Liver (tissue), 9 donors: ENCODE results near the gene MIR17HG. TPM values are rescaled to one million over a fixed set of nuclear protein-coding genes. Genes with fewer than 3 reads are reported as not detected.
A peak's percentile ranks its signal among the peaks of the same experiment; 100 is the strongest.

Experiments
- DNase-seq: peaks from one replicate; pipeline ENCODE4 v3.0.0-alpha.2; 2017; ENCODE audit warnings: low spot score
- H3K27ac ChIP-seq, 2 donors: one replicate each; pipeline ENCODE4 v1.7.0; 2013; ENCODE audit warnings: inconsistent platforms in 2 of 2, low read length in 2 of 2, control low read depth in 1 of 2, low read depth in 1 of 2, mild to moderate bottlenecking in 1 of 2
- H3K27me3 ChIP-seq, 4 donors: one replicate each; pipeline versions ENCODE4 v1.6.1 to v1.7.0; 2013; ENCODE audit warnings: low read length in 3 of 4, inconsistent platforms in 1 of 4, mild to moderate bottlenecking in 1 of 4, moderate library complexity in 1 of 4; ENCODE audit not compliant: control insufficient read depth in 4 of 4, insufficient read depth in 4 of 4
- H3K36me3 ChIP-seq, 4 donors: one replicate each; pipeline versions ENCODE4 v1.6.1 to v1.7.0; 2013; ENCODE audit warnings: low read length in 3 of 4, mild to moderate bottlenecking in 3 of 4, low read depth in 1 of 4, moderate library complexity in 1 of 4; ENCODE audit not compliant: control insufficient read depth in 4 of 4, insufficient read depth in 3 of 4
- H3K4me1 ChIP-seq, 4 donors: one replicate each; pipeline versions ENCODE4 v1.6.1 to v1.7.0; 2013; ENCODE audit warnings: low read length in 3 of 4, mild to moderate bottlenecking in 3 of 4, moderate library complexity in 1 of 4; ENCODE audit not compliant: control insufficient read depth in 4 of 4, insufficient read depth in 4 of 4
- H3K4me3 ChIP-seq, 3 donors: one replicate each; pipeline versions ENCODE4 v1.6.1 to v1.7.0; 2013; ENCODE audit warnings: low read length in 3 of 3, control low read depth in 1 of 3, low read depth in 1 of 3, mild to moderate bottlenecking in 1 of 3
- H3K9ac ChIP-seq, 2 donors: one replicate each; pipeline ENCODE4 v1.7.0; 2013; ENCODE audit warnings: low read length in 2 of 2, mild to moderate bottlenecking in 2 of 2, moderate library complexity in 2 of 2, control low read depth in 1 of 2, low read depth in 1 of 2
- H3K9me3 ChIP-seq, 4 donors: one replicate each; pipeline versions ENCODE4 v1.6.1 to v1.7.0; 2013; ENCODE audit warnings: low read length in 3 of 4; ENCODE audit not compliant: control insufficient read depth in 4 of 4
- EGR1 ChIP-seq, 2 donors: IDR thresholded peaks; 2 replicates each; pipeline ENCODE4 v1.6.1; 2016 to 2018; ENCODE audit warnings: antibody characterized with exemption in 2 of 2, low read depth in 2 of 2
- FOXA1 ChIP-seq: IDR thresholded peaks from 2 replicates; pipeline ENCODE4 v1.6.1; 2016; ENCODE audit warnings: antibody characterized with exemption
- FOXA2 ChIP-seq: IDR thresholded peaks from 2 replicates; pipeline ENCODE4 v1.6.1; 2016; ENCODE audit warnings: antibody characterized with exemption
- GABPA ChIP-seq, 2 donors: IDR thresholded peaks in 1 of 2; conservative IDR thresholded peaks in 1 of 2; 2 replicates each; pipeline ENCODE4 v1.6.1; 2016; ENCODE audit warnings: antibody characterized with exemption in 2 of 2, mild to moderate bottlenecking in 1 of 2, moderate library complexity in 1 of 2
- HNF4A ChIP-seq, 2 donors: conservative IDR thresholded peaks; 2 replicates each; pipeline ENCODE4 v1.6.1; 2016; ENCODE audit warnings: antibody characterized with exemption in 2 of 2, mild to moderate bottlenecking in 2 of 2
- HNF4G ChIP-seq: IDR thresholded peaks from 2 replicates; pipeline ENCODE4 v1.6.1; 2016; ENCODE audit warnings: antibody characterized with exemption
- JUND ChIP-seq, 2 donors: IDR thresholded peaks; 2 replicates each; pipeline ENCODE4 v1.6.1; 2016; ENCODE audit warnings: antibody characterized with exemption in 2 of 2
- NR2F2 ChIP-seq: IDR thresholded peaks from 2 replicates; pipeline ENCODE4 v1.6.1; 2016; ENCODE audit warnings: antibody characterized with exemption
- RAD21 ChIP-seq, 2 donors: IDR thresholded peaks; 2 replicates each; pipeline ENCODE4 v1.6.1; 2016; ENCODE audit warnings: antibody characterized with exemption in 2 of 2, mild to moderate bottlenecking in 2 of 2
- RXRA ChIP-seq, 2 donors: IDR thresholded peaks; 2 replicates each; pipeline ENCODE4 v1.6.1; 2017 to 2018; ENCODE audit warnings: antibody characterized with exemption in 2 of 2, mild to moderate bottlenecking in 1 of 2
- SP1 ChIP-seq: IDR thresholded peaks from 2 replicates; pipeline ENCODE4 v1.6.1; 2018; ENCODE audit warnings: antibody characterized with exemption, mild to moderate bottlenecking
- TAF1 ChIP-seq: conservative IDR thresholded peaks from 2 replicates; pipeline ENCODE4 v1.6.1; 2016; ENCODE audit warnings: antibody characterized with exemption, mild to moderate bottlenecking
- YY1 ChIP-seq: IDR thresholded peaks from 2 replicates; pipeline ENCODE4 v1.6.1; 2016; ENCODE audit warnings: antibody characterized with exemption, mild to moderate bottlenecking
- WGBS: extraction: QIAGEN DNeasy Blood & Tissue Kit; methylation state at CpG from one replicate; pipeline ENCODE4 v1.1.7; 2013; 5-methylcytosine and 5-hydroxymethylcytosine counted together
- polyA plus RNA-seq, 2 donors: library from polyadenylated mRNA; stranded (reverse) in 1 of 2; unstranded in 1 of 2; fragments of 200-250 nt in 1 of 2; fragments of >200 nt in 1 of 2; fragmentation: Nextera tagmentation in 1 of 2; extraction: Ambion mirVana in 1 of 2; gene quantifications; one replicate each; pipeline versions ENCODE4 v1.2.1 to v1.2.3, GENCODE V29; 2013 to 2015
- total RNA-seq, 2 donors: library from RNA; depleted of rRNA; stranded (reverse); fragments of >200 nt; gene quantifications; one replicate each; pipeline ENCODE4 v1.2.3, GENCODE V29; 2014
- TF ChIP-seq, protein P1 (sequence below): IDR thresholded peaks from 2 replicates; pipeline ENCODE4 v1.6.1; 2016; ENCODE audit warnings: antibody characterized with exemption, mild to moderate bottlenecking
- TF ChIP-seq, protein P2 (sequence below): IDR thresholded peaks from 2 replicates; pipeline ENCODE4 v1.6.1; 2016; ENCODE audit warnings: antibody characterized with exemption
- TF ChIP-seq, protein P3 (sequence below): fragments of 150-350 bp; IDR thresholded peaks from 2 replicates; pipeline ENCODE4 v1.5.1; 2017; ENCODE audit warnings: improper control_type of control experiment, low read depth, low read length; ENCODE audit not compliant: missing input control
- TF ChIP-seq, protein P4 (sequence below): IDR thresholded peaks from 2 replicates; pipeline ENCODE4 v1.6.1; 2016; ENCODE audit warnings: antibody characterized with exemption
- TF ChIP-seq, protein P5 (sequence below): IDR thresholded peaks from 2 replicates; pipeline ENCODE4 v1.6.1; 2016; ENCODE audit warnings: antibody characterized with exemption
- donor health status: healthy.
- donor health status: healthy.
- donor health status: healthy.
- donor health status: healthy.
- donor health status: healthy.

The MIR17HG gene
- total and polyA plus RNA-seq, 4 donors = 0.27 to 7.7 (median 4.4) TPM

DNA sequence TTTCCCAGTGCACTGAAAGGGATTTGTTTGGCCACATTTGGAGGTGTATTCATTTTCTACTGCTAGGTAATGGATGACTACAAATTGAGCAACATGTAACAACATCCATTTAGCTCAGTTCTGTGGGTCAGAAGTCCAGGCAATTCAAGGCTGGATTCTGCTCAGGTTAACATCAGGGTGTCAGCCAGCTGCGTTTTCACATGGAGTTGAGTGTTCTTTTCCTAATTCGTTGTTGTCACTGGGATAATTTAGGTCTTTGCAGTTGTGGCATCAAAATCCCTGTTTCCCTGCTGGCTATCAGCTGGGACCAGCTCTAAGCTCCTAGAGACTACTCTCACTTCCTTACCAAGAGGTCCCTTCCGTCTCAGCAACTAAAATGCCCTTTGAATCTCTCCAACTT is 25.4 kb downstream of the MIR17HG start:
- Histone ChIP-seq H3K27ac (peak overlapping the region; percentile 62 to 78), H3K27me3 (no peaks in the 10 kb centered on the region), H3K4me1 (peaks cover 0 to 28% (median 13%) of the 10 kb centered on the region in 4 donors), H3K9ac (no peak overlapping the region), H3K9me3 (no peaks in the 10 kb centered on the region), H3K4me3 (no peak overlapping the region), H3K36me3 (no peaks in the 10 kb centered on the region)
- peak; percentile 72 to 83 for TF ChIP-seq JUND (IDR thresholded peaks at IDR 0.05)
- TF ChIP-seq SP1 = peak; percentile 98
- peak; percentile 89 for TF ChIP-seq FOXA1
- TF ChIP-seq, protein P1, sequence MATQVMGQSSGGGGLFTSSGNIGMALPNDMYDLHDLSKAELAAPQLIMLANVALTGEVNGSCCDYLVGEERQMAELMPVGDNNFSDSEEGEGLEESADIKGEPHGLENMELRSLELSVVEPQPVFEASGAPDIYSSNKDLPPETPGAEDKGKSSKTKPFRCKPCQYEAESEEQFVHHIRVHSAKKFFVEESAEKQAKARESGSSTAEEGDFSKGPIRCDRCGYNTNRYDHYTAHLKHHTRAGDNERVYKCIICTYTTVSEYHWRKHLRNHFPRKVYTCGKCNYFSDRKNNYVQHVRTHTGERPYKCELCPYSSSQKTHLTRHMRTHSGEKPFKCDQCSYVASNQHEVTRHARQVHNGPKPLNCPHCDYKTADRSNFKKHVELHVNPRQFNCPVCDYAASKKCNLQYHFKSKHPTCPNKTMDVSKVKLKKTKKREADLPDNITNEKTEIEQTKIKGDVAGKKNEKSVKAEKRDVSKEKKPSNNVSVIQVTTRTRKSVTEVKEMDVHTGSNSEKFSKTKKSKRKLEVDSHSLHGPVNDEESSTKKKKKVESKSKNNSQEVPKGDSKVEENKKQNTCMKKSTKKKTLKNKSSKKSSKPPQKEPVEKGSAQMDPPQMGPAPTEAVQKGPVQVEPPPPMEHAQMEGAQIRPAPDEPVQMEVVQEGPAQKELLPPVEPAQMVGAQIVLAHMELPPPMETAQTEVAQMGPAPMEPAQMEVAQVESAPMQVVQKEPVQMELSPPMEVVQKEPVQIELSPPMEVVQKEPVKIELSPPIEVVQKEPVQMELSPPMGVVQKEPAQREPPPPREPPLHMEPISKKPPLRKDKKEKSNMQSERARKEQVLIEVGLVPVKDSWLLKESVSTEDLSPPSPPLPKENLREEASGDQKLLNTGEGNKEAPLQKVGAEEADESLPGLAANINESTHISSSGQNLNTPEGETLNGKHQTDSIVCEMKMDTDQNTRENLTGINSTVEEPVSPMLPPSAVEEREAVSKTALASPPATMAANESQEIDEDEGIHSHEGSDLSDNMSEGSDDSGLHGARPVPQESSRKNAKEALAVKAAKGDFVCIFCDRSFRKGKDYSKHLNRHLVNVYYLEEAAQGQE = no peak
- TF ChIP-seq RXRA (IDR thresholded peaks at IDR 0.05) = peak; percentile 84 to 86
- TF ChIP-seq EGR1 (IDR thresholded peaks at IDR 0.05; ENCODE audit: low read depth in 2 of 2) = peak in 1 of 2 donors; percentile 57
- TF ChIP-seq, protein P2, sequence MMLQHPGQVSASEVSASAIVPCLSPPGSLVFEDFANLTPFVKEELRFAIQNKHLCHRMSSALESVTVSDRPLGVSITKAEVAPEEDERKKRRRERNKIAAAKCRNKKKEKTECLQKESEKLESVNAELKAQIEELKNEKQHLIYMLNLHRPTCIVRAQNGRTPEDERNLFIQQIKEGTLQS = peak; percentile 49
- peak; percentile 88 for TF ChIP-seq TAF1
- TF ChIP-seq YY1 = peak; percentile 97
- TF ChIP-seq, protein P3, sequence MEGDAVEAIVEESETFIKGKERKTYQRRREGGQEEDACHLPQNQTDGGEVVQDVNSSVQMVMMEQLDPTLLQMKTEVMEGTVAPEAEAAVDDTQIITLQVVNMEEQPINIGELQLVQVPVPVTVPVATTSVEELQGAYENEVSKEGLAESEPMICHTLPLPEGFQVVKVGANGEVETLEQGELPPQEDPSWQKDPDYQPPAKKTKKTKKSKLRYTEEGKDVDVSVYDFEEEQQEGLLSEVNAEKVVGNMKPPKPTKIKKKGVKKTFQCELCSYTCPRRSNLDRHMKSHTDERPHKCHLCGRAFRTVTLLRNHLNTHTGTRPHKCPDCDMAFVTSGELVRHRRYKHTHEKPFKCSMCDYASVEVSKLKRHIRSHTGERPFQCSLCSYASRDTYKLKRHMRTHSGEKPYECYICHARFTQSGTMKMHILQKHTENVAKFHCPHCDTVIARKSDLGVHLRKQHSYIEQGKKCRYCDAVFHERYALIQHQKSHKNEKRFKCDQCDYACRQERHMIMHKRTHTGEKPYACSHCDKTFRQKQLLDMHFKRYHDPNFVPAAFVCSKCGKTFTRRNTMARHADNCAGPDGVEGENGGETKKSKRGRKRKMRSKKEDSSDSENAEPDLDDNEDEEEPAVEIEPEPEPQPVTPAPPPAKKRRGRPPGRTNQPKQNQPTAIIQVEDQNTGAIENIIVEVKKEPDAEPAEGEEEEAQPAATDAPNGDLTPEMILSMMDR = no peak
- TF ChIP-seq, protein P4, sequence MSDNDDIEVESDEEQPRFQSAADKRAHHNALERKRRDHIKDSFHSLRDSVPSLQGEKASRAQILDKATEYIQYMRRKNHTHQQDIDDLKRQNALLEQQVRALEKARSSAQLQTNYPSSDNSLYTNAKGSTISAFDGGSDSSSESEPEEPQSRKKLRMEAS = peak; percentile 83
- peak; percentile 28 to 57 for TF ChIP-seq RAD21 (IDR thresholded peaks at IDR 0.05)
- TF ChIP-seq NR2F2 = no peak
- peak; percentile 96 to 98 for TF ChIP-seq HNF4A (conservative IDR thresholded peaks at IDR 0.05)
- TF ChIP-seq, protein P5, sequence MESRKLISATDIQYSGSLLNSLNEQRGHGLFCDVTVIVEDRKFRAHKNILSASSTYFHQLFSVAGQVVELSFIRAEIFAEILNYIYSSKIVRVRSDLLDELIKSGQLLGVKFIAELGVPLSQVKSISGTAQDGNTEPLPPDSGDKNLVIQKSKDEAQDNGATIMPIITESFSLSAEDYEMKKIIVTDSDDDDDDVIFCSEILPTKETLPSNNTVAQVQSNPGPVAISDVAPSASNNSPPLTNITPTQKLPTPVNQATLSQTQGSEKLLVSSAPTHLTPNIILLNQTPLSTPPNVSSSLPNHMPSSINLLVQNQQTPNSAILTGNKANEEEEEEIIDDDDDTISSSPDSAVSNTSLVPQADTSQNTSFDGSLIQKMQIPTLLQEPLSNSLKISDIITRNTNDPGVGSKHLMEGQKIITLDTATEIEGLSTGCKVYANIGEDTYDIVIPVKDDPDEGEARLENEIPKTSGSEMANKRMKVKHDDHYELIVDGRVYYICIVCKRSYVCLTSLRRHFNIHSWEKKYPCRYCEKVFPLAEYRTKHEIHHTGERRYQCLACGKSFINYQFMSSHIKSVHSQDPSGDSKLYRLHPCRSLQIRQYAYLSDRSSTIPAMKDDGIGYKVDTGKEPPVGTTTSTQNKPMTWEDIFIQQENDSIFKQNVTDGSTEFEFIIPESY = peak; percentile 65
- peak in 1 of 2 donors; percentile 58 for TF ChIP-seq GABPA (IDR thresholded peaks at IDR 0.05 in 1 of 2, conservative IDR thresholded peaks at IDR 0.05 in 1 of 2)
- TF ChIP-seq FOXA2 = peak; percentile 57
- peak; percentile 88 for TF ChIP-seq HNF4G
- no peak for DNase-seq
- 26% methylated on average over 3 of the region's 3 CpGs for WGBS
